ENCODE data around the gene LRRC32.
A peak's percentile ranks its signal among the peaks of the same experiment; 100 is the strongest.

The LRRC32 gene

DNA sequence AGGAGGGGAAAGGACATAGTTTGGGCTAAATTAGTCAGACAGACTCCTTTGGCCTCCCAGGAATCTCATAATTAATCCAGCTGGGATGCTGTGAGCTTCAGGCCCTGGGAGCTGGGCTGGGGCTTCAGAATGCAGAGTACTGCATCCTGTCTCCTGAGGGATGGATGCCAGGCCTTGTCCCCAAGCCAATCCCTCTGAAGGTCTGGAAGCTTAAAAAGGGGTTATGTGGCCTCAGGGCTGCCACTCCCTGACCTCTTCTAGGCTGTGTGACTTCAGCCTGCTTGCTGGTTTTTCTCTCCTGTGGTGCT, 6.9 kb upstream of the LRRC32 start:
- DNase-seq, result no peak

DNA sequence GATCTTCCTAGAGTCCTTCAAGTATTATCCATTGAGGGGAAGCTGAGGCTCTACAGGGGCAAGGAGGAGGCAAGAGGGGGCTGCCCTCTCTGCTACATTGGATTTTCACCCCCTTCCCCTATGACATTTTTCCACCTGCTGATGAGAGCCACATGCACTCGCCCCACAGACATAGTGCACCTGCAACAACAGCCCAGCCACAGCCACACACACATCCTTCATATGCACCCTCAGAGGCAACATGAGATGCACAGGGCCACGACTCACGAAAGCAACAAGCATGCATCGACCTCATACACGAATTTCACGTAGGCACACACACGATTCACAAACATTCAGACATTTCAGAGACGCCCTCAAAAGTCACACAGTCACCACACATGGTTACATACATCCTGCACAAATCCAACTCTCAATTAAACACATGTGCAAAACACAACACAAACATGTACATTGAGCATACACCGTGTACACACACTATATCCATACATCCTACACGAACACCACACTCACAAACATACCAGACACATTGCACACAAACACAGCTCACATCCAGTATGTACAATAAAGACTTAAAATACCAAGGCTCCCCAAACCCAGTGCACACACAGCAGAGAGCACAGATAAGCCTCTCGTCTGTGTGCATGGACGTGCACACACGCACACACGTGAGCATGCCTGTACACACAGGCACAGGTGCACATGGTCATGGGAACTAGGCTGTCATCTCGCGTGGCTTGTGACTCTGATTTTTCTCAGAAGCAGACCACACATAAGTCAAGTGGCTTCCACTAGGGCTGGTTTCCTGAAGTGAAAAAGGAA, 6.3 kb upstream of the LRRC32 start:
- DNase-seq, result no peak

DNA sequence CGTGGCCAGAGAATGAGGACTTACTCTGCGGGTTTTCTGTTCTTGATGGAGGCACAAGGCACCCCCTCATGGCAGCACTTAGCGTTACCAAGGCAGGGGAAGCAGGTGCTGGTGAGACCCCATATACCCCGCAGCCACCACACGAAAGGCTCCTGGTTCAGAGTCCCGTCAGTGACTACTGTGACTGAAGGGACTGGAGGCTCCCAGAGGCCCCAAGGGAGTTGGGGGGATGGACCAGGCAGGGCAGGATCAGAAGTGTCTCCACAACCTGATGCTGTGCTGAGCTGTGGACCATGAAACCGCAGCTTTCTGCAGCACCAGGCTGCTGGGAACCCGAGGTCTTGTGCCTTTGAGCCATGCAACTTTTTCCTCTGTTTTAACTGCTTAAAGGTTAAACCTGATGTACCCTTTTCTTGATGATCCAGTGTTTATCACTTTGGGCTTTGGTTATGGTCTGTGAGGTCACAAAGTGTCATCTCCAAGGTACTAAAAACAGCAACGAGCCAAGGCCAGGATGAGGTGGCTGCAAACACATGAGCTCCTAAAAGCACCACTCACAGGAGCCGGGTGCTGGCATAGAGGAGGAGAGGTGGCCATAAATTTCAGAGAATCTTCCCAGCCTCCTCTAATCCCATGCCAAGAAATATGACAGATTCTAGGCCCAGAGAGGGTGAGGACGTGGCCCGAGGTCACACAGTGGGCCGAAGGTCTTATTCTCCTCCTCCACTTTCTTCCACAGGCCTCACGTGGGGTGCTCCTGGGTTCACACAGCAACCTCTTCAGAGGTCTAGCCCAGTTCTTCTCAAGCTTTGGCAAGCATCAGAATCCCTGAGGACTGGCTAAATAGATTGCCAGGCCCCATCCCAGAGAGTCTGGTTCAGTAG, 4.2 kb upstream of the LRRC32 start:
- DNase-seq, result no peak

DNA sequence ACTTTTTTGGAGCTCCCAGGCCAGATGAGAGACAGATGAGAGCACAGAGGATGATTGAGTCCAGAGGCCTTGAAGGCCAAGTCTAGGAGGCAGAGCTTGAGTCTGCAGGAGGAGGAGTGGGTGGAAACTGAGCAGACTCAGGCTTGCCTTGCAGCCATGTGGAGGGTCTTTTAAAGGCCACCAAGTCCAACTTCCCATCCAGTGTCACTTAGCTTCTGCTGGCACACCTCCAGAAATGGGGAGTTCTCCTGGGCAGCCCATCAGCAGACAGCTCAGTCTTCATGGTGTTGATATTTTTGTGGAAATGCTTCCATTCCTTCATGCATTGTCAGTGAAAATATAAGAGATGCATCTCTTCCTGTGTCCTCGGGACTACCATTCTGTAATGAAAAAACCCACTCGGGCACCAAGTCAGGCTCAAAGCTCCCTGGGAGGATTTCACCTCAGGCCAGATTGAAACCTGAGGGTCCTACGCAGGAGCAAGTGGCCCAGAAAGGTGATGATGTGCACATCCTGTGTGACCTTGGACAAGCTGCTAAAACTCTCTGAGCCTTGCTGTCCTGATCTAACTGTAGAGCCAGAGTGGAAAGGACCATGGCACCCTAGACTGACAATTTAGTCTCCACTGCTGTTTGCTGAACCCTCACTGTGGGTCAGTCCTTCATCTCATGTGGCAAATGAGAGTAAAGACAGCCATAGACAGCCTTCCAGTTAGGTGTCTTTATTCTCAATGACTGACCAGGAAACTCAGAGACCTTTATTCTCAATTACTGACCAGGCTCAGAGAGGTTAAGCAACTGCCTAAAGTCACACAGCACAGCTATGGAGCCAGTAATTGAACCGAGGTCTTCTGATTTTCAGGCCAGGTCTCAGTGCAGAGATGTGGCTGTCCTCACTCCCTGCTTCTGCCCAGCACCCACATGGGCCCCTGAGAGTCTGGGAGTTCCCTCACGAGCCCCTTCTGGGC, 2.9 kb upstream of the LRRC32 start:
- DNase-seq, result no peak

- no peak for DNase-seq
These were observed 2.1 kb upstream of the LRRC32 start for GRCh38 chr11:76672431-76673175.

GRCh38 chr11:76671626-76672309, 1.2 kb upstream of the LRRC32 start:
- no peak for DNase-seq

GRCh38 chr11:76671237-76671592, 668 bp upstream of the LRRC32 start:
- no peak for DNase-seq

- peak; percentile 59 for DNase-seq
These were observed 554 bp downstream of the LRRC32 start for GRCh38 chr11:76669901-76670484.

DNA sequence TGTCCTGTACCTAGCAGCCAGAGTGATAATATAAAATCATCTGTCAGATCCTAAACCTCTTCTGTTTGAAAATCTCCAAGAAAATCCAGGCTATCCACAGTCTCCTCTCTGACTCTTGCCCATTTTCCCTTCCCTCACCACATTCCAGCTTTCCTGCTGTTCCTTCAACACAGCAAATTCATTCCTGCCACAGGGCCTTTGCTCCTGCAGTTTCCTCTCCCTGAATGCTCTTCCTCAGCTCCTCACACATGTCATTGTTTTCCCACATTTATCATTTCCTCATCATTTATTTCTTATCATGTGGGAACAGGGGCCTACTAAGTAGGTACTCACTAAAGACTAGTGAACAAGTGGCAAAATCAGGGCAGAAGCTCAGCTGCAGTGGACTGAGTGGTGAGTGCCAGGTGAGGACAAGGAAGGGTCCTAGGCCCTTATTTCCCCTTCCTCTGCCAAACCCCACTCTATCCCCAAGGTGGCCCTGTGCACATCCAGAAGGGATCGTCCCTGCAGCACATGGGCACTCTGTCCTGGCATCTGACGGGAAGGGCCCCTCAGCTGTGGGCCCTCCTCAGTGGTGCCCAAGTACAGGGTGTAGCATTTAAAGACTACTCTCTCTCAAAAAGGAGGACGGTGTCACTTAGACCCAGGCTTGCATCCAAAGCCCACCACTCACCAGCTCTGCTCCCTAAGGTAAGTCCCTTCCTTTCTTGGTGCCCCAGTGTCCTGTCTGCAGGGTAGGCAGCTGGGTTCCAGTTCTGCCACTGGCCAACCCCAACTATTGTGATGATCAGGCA, 2.0 kb downstream of the LRRC32 start:
- DNase-seq, result no peak

DNA sequence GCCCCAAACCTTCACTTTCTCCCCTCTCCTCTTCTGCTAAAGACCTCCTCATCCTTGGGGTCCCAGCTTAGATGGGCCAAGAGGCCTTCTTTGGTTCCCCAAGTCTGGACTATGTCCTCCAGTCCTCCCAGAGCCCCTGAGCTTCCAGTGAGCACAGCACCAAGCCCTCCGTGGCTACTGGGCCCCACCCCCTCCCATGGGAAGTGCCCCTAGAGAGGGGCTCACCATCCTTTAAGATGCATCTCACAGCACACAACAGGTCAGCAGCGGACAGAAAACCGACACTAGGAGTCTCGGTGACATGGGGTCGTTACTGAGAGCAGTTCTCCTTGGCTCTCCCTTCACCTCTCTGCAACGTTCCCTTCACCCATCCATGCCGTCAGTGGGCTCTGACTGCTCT, 2.7 kb downstream of the LRRC32 start:
- DNase-seq, result no peak

- no peak for DNase-seq
These were observed 3.2 kb downstream of the LRRC32 start for GRCh38 chr11:76667271-76667818.

DNA sequence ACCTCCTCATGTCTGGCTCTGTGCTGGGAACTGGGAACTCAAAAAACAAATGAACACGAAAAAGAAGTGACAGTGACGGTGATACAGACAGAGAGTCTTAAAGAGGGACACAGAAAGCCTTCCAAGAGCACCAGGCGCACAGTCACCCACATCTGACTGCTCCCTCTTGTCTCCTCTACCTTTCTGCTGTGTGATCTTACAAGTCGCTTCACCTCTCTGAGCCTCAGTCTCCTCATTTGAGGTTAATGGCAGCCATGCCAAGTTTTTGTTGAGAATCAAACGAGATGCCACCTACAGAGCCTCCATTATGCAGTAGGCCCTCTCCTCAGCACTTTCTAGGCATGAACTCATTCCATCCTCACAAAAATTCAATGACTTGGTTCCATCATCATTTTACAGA, 3.7 kb downstream of the LRRC32 start:
- DNase-seq, result no peak

- DNase-seq, result no peak
These were observed 4.1 kb downstream of the LRRC32 start for GRCh38 chr11:76666408-76666807.

DNA sequence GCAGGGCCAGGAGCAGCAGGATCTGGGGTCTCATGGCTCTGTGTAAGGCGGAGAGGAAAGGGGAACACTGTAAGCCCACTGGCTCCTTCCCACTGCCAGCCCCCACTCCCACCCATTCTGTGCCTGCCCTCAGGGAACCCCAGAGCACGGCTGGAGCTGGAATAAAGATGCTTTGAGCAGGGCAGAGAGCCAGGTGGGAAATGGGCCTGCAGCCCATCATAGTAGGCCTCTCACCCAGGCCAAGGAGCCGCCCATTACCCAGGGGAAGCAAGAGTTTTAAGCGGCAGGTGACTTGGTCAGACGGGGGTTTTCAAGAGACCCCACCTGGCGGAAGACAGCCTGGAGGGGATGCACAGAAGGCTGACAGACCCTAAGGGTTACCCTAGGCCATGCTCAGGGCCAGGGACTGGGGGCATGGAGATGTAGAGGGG, 4.6 kb downstream of the LRRC32 start:
- DNase-seq, result no peak

- DNase-seq, result no peak
These were observed 5.4 kb downstream of the LRRC32 start for GRCh38 chr11:76665172-76665571.

DNA sequence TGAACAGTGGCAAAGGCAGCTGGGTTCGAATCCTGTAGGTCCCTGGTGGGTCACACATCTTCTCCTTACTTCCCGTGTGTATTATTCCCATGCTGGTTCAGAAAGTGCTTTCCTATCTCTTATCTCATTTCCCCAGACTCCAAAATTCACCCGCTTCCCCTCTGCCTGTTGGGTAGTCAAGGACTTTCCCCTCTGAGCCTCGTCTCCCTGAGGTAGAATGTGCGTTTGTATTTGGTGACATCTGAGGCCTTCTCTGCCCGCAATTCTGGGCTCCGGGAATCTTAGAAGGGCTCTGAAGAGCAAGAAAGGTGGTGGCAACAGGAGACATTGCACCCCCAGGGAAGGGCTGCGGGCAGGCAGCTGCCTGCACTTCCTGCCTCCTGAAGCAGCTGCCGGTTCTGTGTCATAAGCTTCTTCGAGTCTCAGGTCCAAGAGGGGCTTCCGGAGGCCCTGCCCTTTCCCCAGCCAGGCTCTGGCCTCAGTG, 5.9 kb downstream of the LRRC32 start:
- no peak for DNase-seq

GRCh38 chr11:76663912-76664440, 6.6 kb downstream of the LRRC32 start:
- no peak for DNase-seq

DNA sequence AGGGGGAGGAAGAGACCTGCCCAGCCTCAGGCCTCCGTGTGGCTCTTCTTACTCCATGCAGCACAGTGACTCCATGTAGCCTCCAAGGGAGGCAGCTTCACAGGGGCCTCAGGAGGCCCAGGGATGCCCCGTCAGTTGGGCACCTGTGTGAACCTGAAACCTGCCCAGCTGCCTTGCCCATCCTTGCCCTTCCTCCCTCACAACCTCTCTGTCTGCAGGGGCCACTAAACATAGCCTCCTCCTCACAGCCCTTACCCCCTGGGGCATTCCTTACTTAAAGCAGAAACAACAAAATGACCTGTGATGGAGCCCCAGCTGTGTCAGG, 7.1 kb downstream of the LRRC32 start:
- DNase-seq, result no peak

- DNase-seq, result no peak
These were observed 7.7 kb downstream of the LRRC32 start for GRCh38 chr11:76662656-76663485.
